Memory B cell (primary cell): Measurements from ENCODE around the gene LAIR1.
"Not testable (repeated sequence)": the region's sequence is repeated elsewhere in the genome, so short reads cannot be mapped to it uniquely, and the experiment has no call there.

ENCODE experiments used
- ATAC-seq: fragments of 150-1000 bp; cut with Tn5 transposase; 2 replicates; pipeline ENCODE4 v1.10.0; 2021; ENCODE audit warnings: low read depth, mild to moderate bottlenecking, moderate library complexity
- DNase-seq, 2 donors: peaks; one replicate each; pipeline ENCODE4 v3.0.0; 2022; ENCODE audit warnings: low spot score in 2 of 2
- H3K27ac Mint-ChIP-seq: one replicate; pipeline ENCODE4 v1.8.0; 2022; ENCODE audit warnings: mild to moderate bottlenecking, moderate library complexity, mixed read lengths
- H3K27me3 Mint-ChIP-seq: one replicate; pipeline ENCODE4 v1.8.0; 2022; ENCODE audit warnings: mixed read lengths
- H3K36me3 Mint-ChIP-seq: one replicate; pipeline ENCODE4 v1.8.0; 2022; ENCODE audit warnings: mild to moderate bottlenecking, mixed read lengths
- H3K4me1 Mint-ChIP-seq: one replicate; pipeline ENCODE4 v1.8.0; 2022; ENCODE audit warnings: mixed read lengths
- H3K4me3 Mint-ChIP-seq: one replicate; pipeline ENCODE4 v1.8.0; 2022; ENCODE audit warnings: mild to moderate bottlenecking, moderate library complexity, mixed read lengths
- H3K9me3 Mint-ChIP-seq: one replicate; pipeline ENCODE4 v1.8.0; 2022; ENCODE audit warnings: mixed read lengths

The LAIR1 gene

DNA sequence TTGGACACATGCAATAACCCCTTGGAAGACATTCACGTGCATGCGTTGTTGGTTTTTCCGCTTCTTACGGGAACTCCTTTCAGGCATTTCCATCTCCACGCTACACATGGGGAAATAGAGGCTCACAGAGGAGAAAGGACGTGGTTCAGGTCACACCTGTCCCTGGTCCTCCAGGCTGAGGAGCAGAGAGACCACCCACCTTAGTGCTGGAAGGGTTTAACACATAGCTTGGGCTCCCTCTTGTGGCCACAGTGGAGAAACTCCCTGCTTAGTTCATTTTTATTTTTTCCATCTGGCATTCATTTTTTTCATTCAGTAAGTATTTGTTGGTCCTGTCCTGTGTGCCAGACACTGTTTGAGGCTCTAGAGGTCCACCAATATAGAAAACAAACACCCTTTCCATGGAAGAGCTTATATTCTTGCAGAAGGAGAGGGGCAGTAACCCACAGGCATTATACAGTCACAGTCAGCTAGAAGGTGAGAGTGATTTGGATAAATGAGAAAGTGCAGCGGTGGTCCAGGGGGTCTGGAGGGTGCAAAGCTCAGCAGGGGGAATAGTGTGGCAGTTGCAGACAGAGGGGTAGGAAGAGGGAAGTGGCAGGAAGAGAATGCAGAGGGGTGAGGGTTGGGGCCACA, 26.3 kb upstream of the LAIR1 start:
- no peaks in the 10 kb centered on the region for H3K36me3 Mint-ChIP-seq
- peak; percentile 55 to 66 for DNase-seq
- peak overlapping the region; percentile 47 for H3K4me3 Mint-ChIP-seq
- peaks cover 6% of the 10 kb centered on the region for H3K27me3 Mint-ChIP-seq
- ATAC-seq = peak; percentile 31
- no peak overlapping the region for H3K27ac Mint-ChIP-seq
- H3K9me3 Mint-ChIP-seq = no peaks in the 10 kb centered on the region
- peaks cover 28% of the 10 kb centered on the region for H3K4me1 Mint-ChIP-seq

GRCh38 chr19:54389553-54389952, 24.8 kb upstream of the LAIR1 start:
- H3K27ac Mint-ChIP-seq = no peak overlapping the region
- peaks cover 6% of the 10 kb centered on the region for H3K27me3 Mint-ChIP-seq
- no peaks in the 10 kb centered on the region for H3K36me3 Mint-ChIP-seq
- H3K9me3 Mint-ChIP-seq = no peaks in the 10 kb centered on the region
- no peak for ATAC-seq
- no peak overlapping the region for H3K4me3 Mint-ChIP-seq
- H3K4me1 Mint-ChIP-seq = peaks cover 34% of the 10 kb centered on the region
- no peak for DNase-seq

GRCh38 chr19:54388802-54389139, 24.0 kb upstream of the LAIR1 start:
- Mint-ChIP-seq H3K27me3 (peaks cover 5% of the 10 kb centered on the region), H3K36me3 (no peaks in the 10 kb centered on the region), H3K27ac (peak overlapping the region; percentile 61), H3K9me3 (no peaks in the 10 kb centered on the region), H3K4me1 (peaks cover 30% of the 10 kb centered on the region), H3K4me3 (peak overlapping the region; percentile 85)
- DNase-seq = no peak
- ATAC-seq = no peak

- Mint-ChIP-seq H3K27me3 (peaks cover 6% of the 10 kb centered on the region), H3K4me1 (peaks cover 30% of the 10 kb centered on the region), H3K4me3 (peak overlapping the region; percentile 85), H3K36me3 (no peaks in the 10 kb centered on the region), H3K27ac (peak overlapping the region; percentile 61), H3K9me3 (peaks cover 2% of the 10 kb centered on the region)
- ATAC-seq = peak; percentile 73
- DNase-seq = peak; percentile 19 to 26
Measured at GRCh38 chr19:54387991-54388801, 23.5 kb upstream of the LAIR1 start.

- DNase-seq (no peak), ATAC-seq (no peak)
- Mint-ChIP-seq H3K4me3 (no peak overlapping the region), H3K27me3 (peaks cover 2% of the 10 kb centered on the region), H3K36me3 (peaks cover 5% of the 10 kb centered on the region), H3K9me3 (peaks cover 5% of the 10 kb centered on the region), H3K27ac (no peak overlapping the region), H3K4me1 (peaks cover 24% of the 10 kb centered on the region)
Measured at GRCh38 chr19:54383330-54383729, 18.6 kb upstream of the LAIR1 start.

- not testable (repeated sequence) for H3K36me3 Mint-ChIP-seq, H3K27ac Mint-ChIP-seq, DNase-seq, H3K4me3 Mint-ChIP-seq, H3K9me3 Mint-ChIP-seq, ATAC-seq, H3K27me3 Mint-ChIP-seq
- H3K4me1 Mint-ChIP-seq = peaks cover 20% of the 10 kb centered on the region
Measured at GRCh38 chr19:54382041-54382440, 17.3 kb upstream of the LAIR1 start.

DNA sequence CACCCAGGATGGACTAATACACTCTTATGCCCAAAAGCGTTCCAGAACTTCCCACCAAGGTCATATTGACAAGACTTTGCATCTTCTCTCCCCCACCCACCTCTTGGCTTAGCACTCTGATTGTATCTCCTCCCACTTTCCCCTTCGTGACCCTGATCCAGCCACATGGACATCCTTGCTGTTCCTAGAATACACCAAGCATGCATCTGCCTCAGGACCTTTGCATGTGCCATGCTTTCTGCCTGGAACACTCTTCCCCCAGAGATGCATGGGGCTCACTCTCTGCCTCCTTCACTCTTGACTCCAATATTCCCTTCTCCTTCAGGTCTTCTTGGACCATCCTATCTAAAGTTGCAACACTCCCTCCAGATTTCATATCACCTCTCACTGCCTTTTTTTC, 16.2 kb upstream of the LAIR1 start:
- Mint-ChIP-seq H3K4me1 (peaks cover 25% of the 10 kb centered on the region), H3K9me3 (peaks cover 5% of the 10 kb centered on the region), H3K27ac (no peak overlapping the region), H3K4me3 (no peak overlapping the region), H3K36me3 (peaks cover 5% of the 10 kb centered on the region), H3K27me3 (peaks cover 2% of the 10 kb centered on the region)
- no peak for DNase-seq
- no peak for ATAC-seq

- Mint-ChIP-seq H3K4me1 (peaks cover 21% of the 10 kb centered on the region), H3K27ac (no peak overlapping the region), H3K27me3 (peaks cover 2% of the 10 kb centered on the region), H3K4me3 (no peak overlapping the region), H3K9me3 (peaks cover 5% of the 10 kb centered on the region), H3K36me3 (peaks cover 5% of the 10 kb centered on the region)
- ATAC-seq (no peak), DNase-seq (no peak)
Measured at GRCh38 chr19:54379187-54379678, 14.5 kb upstream of the LAIR1 start.

GRCh38 chr19:54376610-54377285, 12.0 kb upstream of the LAIR1 start:
- no peak for DNase-seq
- no peak for ATAC-seq
- Mint-ChIP-seq H3K27ac (no peak overlapping the region), H3K9me3 (peaks cover 3% of the 10 kb centered on the region), H3K36me3 (peaks cover 5% of the 10 kb centered on the region), H3K4me3 (peak overlapping the region; percentile 6), H3K4me1 (peaks cover 30% of the 10 kb centered on the region), H3K27me3 (peaks cover under 1% of the 10 kb centered on the region)

GRCh38 chr19:54375181-54375938, 10.6 kb upstream of the LAIR1 start:
- H3K27me3 Mint-ChIP-seq, DNase-seq, H3K9me3 Mint-ChIP-seq, H3K4me3 Mint-ChIP-seq, H3K36me3 Mint-ChIP-seq, ATAC-seq: not testable (repeated sequence)
- Mint-ChIP-seq H3K27ac (peak overlapping the region; percentile 58), H3K4me1 (peaks cover 34% of the 10 kb centered on the region)

GRCh38 chr19:54373781-54374631, 9.3 kb upstream of the LAIR1 start:
- H3K9me3 Mint-ChIP-seq = no peaks in the 10 kb centered on the region
- DNase-seq (no peak), ATAC-seq (no peak)
- H3K4me1 Mint-ChIP-seq = peaks cover 33% of the 10 kb centered on the region
- H3K4me3 Mint-ChIP-seq = no peak overlapping the region
- no peak overlapping the region for H3K27ac Mint-ChIP-seq
- H3K36me3 Mint-ChIP-seq = peaks cover under 1% of the 10 kb centered on the region
- peaks cover 8% of the 10 kb centered on the region for H3K27me3 Mint-ChIP-seq

GRCh38 chr19:54371453-54371852, 6.7 kb upstream of the LAIR1 start:
- H3K36me3 Mint-ChIP-seq, ATAC-seq, H3K4me3 Mint-ChIP-seq, H3K9me3 Mint-ChIP-seq, H3K27ac Mint-ChIP-seq, DNase-seq, H3K27me3 Mint-ChIP-seq: not testable (repeated sequence)
- peaks cover 31% of the 10 kb centered on the region for H3K4me1 Mint-ChIP-seq

DNA sequence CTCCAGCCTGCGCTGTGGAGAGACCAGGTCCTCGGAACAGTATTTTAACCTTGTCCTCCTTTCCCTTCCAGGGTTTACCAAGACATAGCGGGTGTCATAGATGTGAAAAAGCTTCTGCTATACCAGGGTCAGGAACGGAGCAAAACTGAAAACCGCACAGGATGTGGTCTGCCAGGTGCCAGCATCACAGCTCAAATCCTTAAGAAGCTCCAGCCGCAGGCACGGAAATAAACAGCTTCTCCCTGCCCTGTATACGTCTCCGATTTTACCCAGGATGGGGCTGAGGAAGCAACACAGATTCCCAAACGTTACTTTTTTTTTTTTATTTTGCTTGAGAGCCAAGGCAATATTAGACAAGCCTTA, 5.7 kb upstream of the LAIR1 start:
- Mint-ChIP-seq H3K27ac (peak overlapping the region; percentile 60), H3K4me3 (peak overlapping the region; percentile 87), H3K4me1 (peaks cover 27% of the 10 kb centered on the region)
- peak; percentile 76 for ATAC-seq
- not testable (repeated sequence) for H3K36me3 Mint-ChIP-seq, H3K9me3 Mint-ChIP-seq, H3K27me3 Mint-ChIP-seq, DNase-seq
